Erythroblast (primary cell): ENCODE data around the gene MRPL14.
"Not testable (repeated sequence)": the region's sequence is repeated elsewhere in the genome, so short reads cannot be mapped to it uniquely, and the experiment has no call there.

ENCODE experiments used
- DNase-seq, 2 experiments: peaks; one replicate each; lab custom pipeline; 2025; lab: John Stamatoyannopoulos, UW
- GATA1 ChIP-seq: IDR thresholded peaks from 2 replicates; pipeline ENCODE4 v1.6.1; 2011; ENCODE audit warnings: low read depth, mild to moderate bottlenecking, control low read depth, low read length, moderate library complexity
- POLR2A ChIP-seq: IDR thresholded peaks from 2 replicates; pipeline ENCODE4 v1.6.1; 2011; ENCODE audit warnings: mild to moderate bottlenecking, low read length

Gene MRPL14

GRCh38 chr6:44094403-44095242 is 32.6 kb downstream of the MRPL14 start:
- TF ChIP-seq POLR2A (no peak), GATA1 (no peak)
- no peak for DNase-seq

GRCh38 chr6:44093750-44094402 is 33.4 kb downstream of the MRPL14 start:
- no peak for DNase-seq
- no peak for TF ChIP-seq POLR2A
- TF ChIP-seq GATA1: no peak

GRCh38 chr6:44093066-44093465 is 34.2 kb downstream of the MRPL14 start:
- TF ChIP-seq GATA1: no peak
- no peak for TF ChIP-seq POLR2A
- no peak for DNase-seq

- TF ChIP-seq GATA1 (no peak), POLR2A (no peak)
- DNase-seq: no peak
Measured at GRCh38 chr6:44091981-44092884, 35.0 kb downstream of the MRPL14 start.

- DNase-seq: not testable (repeated sequence)
Measured at GRCh38 chr6:44091356-44091755, 35.9 kb downstream of the MRPL14 start.

- DNase-seq: no peak
- TF ChIP-seq GATA1 (no peak), POLR2A (no peak)
Measured at GRCh38 chr6:44090465-44090864, 36.8 kb downstream of the MRPL14 start.

- no peak for TF ChIP-seq POLR2A
- no peak for TF ChIP-seq GATA1
- DNase-seq: no peak
Measured at GRCh38 chr6:44088827-44089590, 38.2 kb downstream of the MRPL14 start.

- TF ChIP-seq POLR2A: no peak
- TF ChIP-seq GATA1: no peak
Measured at GRCh38 chr6:44087623-44088022, 39.6 kb downstream of the MRPL14 start.

GRCh38 chr6:44086931-44087574 is 40.2 kb downstream of the MRPL14 start:
- TF ChIP-seq POLR2A: no peak
- TF ChIP-seq GATA1: no peak
- peak; percentile 29 to 42 for DNase-seq

More at GRCh38 chr6:44087623-44088022, 39.6 kb downstream of the MRPL14 start:
- DNase-seq: no peak

GRCh38 chr6:44085219-44085618 is 42.0 kb downstream of the MRPL14 start:
- no peak for DNase-seq
- TF ChIP-seq GATA1 (no peak), POLR2A (no peak)

GRCh38 chr6:44084231-44085014 is 42.8 kb downstream of the MRPL14 start:
- no peak for DNase-seq
- TF ChIP-seq POLR2A: no peak

- no peak for TF ChIP-seq GATA1
- no peak for TF ChIP-seq POLR2A
- no peak for DNase-seq
Measured at GRCh38 chr6:44082872-44083321, 44.4 kb downstream of the MRPL14 start.
